Mucosa of stomach (tissue), 1 donor: ENCODE data around the gene SH3PXD2A.
"Not testable (repeated sequence)": the region's sequence is repeated elsewhere in the genome, so short reads cannot be mapped to it uniquely, and the experiment has no call there.

Experiments used
- H3K27me3 ChIP-seq: one replicate; pipeline ENCODE4 v1.7.0; 2013; ENCODE audit warnings: mild to moderate bottlenecking, low read length; ENCODE audit not compliant: control insufficient read depth, insufficient read depth
- H3K36me3 ChIP-seq: one replicate; pipeline ENCODE4 v1.7.0; 2013; ENCODE audit warnings: low read length; ENCODE audit not compliant: control insufficient read depth, insufficient read depth
- H3K4me1 ChIP-seq: one replicate; pipeline ENCODE4 v1.7.0; 2013; ENCODE audit warnings: mild to moderate bottlenecking, low read length; ENCODE audit not compliant: control insufficient read depth, insufficient read depth
- H3K4me3 ChIP-seq: one replicate; pipeline ENCODE4 v1.7.0; 2013; ENCODE audit warnings: low read length
- H3K9ac ChIP-seq: one replicate; pipeline ENCODE4 v1.7.0; 2013; ENCODE audit warnings: mild to moderate bottlenecking, low read length, moderate library complexity
- H3K9me3 ChIP-seq: one replicate; pipeline ENCODE4 v1.7.0; 2013; ENCODE audit warnings: mild to moderate bottlenecking, low read length, moderate library complexity; ENCODE audit not compliant: control insufficient read depth
- donor health status: Pancreatic carcinoma.

The SH3PXD2A gene

DNA sequence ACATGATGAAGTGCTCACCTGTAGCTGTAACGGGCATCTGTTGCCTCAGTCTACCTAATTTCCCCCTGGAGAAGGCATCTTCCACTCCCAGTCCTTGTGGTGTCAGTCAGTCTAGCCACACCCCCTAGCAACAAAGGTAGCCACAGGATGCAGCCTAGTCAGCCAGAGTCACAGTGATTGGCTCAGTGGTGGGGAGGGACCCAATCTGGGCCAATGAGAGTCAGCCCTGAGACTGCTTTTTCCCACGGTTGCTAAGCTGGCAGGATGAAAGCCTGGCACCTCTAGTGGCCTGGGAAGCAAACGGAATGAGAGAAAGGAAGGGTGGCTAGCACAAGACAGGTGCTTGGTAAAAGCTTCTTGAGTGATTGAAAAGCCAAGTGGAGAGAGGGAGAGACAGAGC, 118.6 kb downstream of the SH3PXD2A start:
- peaks cover 66% of the 10 kb centered on the region for H3K4me1 ChIP-seq
- no peaks in the 10 kb centered on the region for H3K27me3 ChIP-seq
- no peak overlapping the region for H3K9ac ChIP-seq
- H3K4me3 ChIP-seq, result no peak overlapping the region
- H3K36me3 ChIP-seq, result no peaks in the 10 kb centered on the region
- H3K9me3 ChIP-seq, result no peaks in the 10 kb centered on the region

DNA sequence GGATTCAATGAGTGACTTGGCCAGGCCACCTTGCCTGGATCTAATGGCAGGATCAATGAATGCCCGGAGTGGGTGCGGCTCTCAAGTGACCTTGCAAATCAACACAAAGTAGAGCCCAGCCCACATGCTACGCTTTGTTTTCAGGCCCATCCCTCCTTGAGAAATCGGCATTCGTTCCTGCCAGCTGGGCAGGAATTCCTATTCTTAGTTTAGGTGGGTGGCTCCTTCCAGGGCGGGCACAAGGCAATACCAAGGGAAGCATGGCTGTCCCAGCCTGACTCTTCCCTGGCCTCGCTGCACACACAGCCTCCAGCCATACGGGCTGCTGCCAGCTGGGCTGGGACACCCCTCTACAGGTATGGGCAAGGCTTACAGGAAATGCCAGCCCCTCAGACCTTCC, 119.3 kb downstream of the SH3PXD2A start:
- Histone ChIP-seq H3K9ac (no peak overlapping the region), H3K36me3 (no peaks in the 10 kb centered on the region), H3K27me3 (no peaks in the 10 kb centered on the region), H3K9me3 (no peaks in the 10 kb centered on the region), H3K4me1 (peaks cover 69% of the 10 kb centered on the region), H3K4me3 (no peak overlapping the region)

DNA sequence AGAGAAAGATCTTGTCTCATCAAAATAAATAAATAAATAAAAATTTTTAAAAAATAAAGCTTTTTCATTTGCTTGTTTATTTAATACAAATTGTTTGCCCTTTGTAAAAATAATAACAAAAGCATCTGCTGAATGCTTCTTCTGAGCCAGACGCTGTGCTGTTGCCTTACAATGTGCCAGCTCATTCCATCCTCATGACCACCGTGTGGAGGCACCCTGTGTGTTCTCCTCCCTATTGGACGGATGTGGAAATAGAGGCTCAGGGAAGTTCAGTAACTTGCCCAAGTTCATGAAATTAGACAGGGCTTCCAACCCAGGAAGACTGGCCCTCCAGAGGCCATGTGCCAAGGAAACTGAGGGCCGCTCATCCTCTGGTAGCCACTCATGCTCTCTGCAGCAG, 120.6 kb downstream of the SH3PXD2A start:
- no peaks in the 10 kb centered on the region for H3K9me3 ChIP-seq
- H3K4me3 ChIP-seq, result no peak overlapping the region
- peaks cover 65% of the 10 kb centered on the region for H3K4me1 ChIP-seq
- H3K36me3 ChIP-seq, result no peaks in the 10 kb centered on the region
- H3K27me3 ChIP-seq, result no peaks in the 10 kb centered on the region
- H3K9ac ChIP-seq, result no peak overlapping the region

DNA sequence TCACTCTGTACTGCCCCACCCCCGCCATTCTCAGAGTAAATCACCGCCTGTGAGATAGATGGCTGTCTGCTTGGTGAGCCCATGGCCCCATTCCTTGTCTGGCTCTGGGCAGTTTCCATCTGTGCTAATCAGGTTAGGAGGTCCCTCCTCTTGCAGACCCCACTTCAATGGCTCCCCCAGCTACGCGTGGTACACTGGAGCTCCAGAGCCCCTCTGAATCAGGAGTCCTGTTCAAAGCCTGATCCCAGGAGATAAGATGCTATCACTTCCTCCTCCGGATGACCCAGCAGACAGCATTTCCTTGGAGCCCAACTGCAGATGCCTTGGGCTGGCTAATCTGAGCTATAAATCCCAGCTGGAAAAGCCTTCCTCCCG, 122.3 kb downstream of the SH3PXD2A start:
- Histone ChIP-seq H3K4me1 (peaks cover 48% of the 10 kb centered on the region), H3K4me3 (no peak overlapping the region), H3K27me3 (no peaks in the 10 kb centered on the region), H3K9me3 (no peaks in the 10 kb centered on the region), H3K36me3 (no peaks in the 10 kb centered on the region), H3K9ac (no peak overlapping the region)

DNA sequence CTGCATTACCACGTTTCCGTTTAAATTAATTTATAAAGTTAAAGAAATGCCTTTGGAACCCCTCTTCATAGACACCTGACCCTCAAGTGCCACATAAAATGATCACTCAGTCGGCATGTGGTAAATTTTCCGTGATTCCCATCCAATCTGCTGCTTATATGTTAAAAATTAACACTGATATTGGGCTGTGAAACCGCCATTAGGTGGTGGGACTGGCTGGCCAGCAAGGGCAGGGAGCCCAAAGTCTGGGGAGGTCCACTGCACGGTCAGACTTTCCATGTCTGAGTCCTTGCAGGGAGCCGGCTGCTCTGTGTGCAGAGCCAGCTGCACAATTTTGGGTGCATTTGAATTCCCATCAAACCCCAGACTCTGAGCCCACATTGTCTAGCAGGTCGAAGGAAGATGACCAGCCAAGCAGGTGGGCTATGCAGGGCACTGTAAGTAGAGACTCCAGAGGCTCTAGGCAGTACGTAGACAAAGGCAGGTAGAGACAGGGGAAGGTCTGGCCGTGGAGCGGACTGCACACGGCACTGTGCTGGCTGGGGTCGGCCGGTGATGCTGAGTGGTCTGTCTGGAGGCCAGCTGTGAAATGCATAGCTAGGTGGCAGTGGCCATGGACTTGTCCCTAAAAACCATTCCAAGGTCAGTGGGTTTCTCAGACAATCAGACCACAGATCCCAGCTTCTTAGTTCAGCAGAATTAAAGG, 122.9 kb downstream of the SH3PXD2A start:
- Histone ChIP-seq H3K9ac (peak overlapping the region; percentile 16), H3K4me1 (peaks cover 47% of the 10 kb centered on the region), H3K36me3 (no peaks in the 10 kb centered on the region), H3K9me3 (no peaks in the 10 kb centered on the region), H3K4me3 (no peak overlapping the region), H3K27me3 (no peaks in the 10 kb centered on the region)

DNA sequence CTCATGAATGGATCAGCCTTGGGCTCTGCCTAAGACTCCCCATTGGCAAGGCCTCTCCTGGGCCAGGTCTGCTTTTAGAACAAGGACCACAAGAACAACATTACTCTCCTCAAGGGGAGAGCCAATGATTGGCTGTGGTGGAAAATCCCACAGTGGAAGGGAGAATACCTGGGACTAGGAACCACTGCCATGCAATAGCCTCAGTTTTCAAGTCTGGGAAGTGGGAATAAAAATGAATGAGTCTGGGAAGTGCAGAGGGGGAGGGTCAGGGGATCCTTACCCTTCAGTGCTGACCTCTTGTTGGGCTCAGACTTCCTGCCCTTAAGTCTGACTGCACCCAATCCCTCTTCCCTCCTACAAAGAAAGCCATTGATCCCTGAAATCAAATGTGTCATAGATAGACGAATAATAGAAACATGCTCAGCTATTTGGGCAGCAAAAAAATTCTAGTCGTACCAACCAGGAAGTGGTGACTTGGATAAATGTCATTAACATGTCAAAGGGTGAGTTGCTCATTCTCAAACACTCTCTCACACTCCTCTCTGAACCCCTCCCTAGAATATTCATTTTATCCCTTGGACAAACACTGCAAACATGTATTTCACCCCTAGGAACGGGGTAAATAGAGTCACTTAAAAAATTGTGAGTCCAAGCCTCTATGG, 123.6 kb downstream of the SH3PXD2A start:
- H3K9ac ChIP-seq, result peak overlapping the region; percentile 24
- H3K9me3 ChIP-seq, result no peaks in the 10 kb centered on the region

DNA sequence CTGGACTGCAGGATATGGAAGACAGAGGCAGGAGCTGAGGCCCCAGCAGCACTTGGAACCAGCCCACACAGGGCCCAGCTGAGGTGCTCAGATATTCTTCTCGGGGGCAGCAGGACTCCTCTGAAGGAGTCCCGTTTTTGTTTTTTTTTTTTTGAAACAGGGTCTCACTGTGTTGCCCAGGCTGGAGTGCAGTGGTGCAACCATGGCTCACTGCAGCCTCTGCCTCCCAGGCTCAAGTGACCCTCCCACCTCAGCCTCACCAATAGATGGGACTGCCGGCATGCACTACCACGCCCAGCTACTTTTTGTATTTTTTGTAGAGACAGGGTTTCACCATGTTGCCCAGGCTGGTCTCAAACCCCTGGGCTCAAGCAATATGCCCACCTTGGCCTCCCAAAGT, 124.3 kb downstream of the SH3PXD2A start:
- not testable (repeated sequence) for H3K36me3 ChIP-seq, H3K9ac ChIP-seq, H3K9me3 ChIP-seq

More for the DNA sequence above, 123.6 kb downstream of the SH3PXD2A start:
- no peaks in the 10 kb centered on the region for H3K36me3 ChIP-seq
- H3K27me3 ChIP-seq, result no peaks in the 10 kb centered on the region
- peak overlapping the region; percentile 18 for H3K4me3 ChIP-seq
- peaks cover 45% of the 10 kb centered on the region for H3K4me1 ChIP-seq

DNA sequence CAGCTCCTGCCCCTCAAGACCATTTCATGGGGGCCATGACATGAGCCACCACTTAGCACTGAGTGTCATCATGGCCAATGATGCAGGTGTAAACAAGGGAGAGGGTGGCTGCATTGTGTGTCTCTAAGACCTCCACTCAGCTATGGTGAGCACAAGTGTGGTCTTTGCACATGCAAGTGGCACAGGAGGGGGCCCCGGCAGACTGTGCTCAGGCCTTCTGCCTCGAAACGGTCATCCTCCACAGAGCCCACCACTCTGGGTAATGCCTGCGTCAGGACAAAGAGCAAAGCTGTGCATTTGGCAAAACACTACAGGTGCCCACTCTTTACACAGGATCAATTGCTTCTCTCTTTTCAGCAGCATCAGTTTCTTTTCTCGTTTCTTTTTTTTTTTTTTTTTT, 125.5 kb downstream of the SH3PXD2A start:
- no peaks in the 10 kb centered on the region for H3K9me3 ChIP-seq
- no peak overlapping the region for H3K9ac ChIP-seq
- H3K4me1 ChIP-seq, result peaks cover 30% of the 10 kb centered on the region
- no peaks in the 10 kb centered on the region for H3K27me3 ChIP-seq
- no peak overlapping the region for H3K4me3 ChIP-seq
- H3K36me3 ChIP-seq, result no peaks in the 10 kb centered on the region

More for the DNA sequence above, 124.3 kb downstream of the SH3PXD2A start:
- peaks cover 38% of the 10 kb centered on the region for H3K4me1 ChIP-seq
- H3K4me3 ChIP-seq, H3K27me3 ChIP-seq: not testable (repeated sequence)

DNA sequence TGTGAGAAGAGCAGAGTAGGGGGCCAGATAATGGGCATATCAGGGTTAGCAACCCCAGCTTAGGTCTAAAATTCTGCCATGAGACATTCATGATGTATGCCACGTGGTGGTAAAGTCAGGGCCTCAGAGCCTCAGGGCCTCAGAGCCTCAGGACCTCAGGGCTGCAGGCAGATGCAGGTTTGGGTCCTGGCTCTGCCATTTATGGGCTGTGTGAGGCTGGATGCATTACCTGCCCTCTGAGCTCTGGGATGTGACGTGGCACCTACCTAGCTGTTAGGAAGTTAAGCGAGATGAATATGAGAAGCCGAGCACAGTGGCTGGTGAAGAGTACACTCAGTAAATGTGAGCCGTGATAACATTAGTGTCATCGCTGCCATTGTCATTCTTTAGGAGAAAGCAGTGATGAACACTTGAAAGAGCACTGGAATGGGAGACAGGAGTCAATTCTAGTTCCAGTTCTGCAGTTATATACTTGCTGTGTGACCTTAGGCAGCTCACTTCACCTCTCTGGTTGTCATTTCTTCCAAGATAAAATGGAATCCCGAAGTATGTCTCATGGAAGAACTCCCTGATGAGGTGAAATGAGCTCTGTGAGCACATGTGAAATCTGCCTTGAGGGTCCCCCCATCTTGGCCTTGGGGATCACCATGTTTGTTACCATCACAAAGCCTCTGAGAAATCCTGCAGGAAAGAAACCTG, 127.2 kb downstream of the SH3PXD2A start:
- Histone ChIP-seq H3K27me3 (no peaks in the 10 kb centered on the region), H3K36me3 (no peaks in the 10 kb centered on the region), H3K9ac (no peak overlapping the region), H3K4me1 (peaks cover 28% of the 10 kb centered on the region), H3K9me3 (no peaks in the 10 kb centered on the region), H3K4me3 (no peak overlapping the region)

DNA sequence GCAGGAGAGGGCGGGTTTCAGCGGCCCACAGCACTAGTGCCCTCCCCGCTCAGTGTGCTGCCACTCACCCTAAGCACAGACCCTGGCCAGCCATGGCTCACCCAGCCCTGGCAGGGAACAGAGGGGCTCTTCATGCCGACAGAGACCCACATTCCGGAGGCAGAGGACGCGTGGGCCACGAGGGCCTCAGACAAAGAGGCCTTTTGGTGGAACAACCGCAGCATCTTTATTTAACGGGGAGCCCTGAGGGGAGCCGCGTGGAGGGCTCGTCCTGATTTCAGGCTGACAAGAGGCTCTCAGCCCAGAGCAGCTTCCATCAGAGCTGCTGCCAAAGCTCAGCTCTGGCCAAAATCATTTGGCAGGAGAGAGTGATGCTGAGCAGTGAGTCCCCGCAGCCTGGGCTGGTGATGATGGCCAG, 127.8 kb downstream of the SH3PXD2A start:
- Histone ChIP-seq H3K27me3 (no peaks in the 10 kb centered on the region), H3K4me3 (no peak overlapping the region), H3K9me3 (no peaks in the 10 kb centered on the region), H3K36me3 (no peaks in the 10 kb centered on the region), H3K9ac (no peak overlapping the region), H3K4me1 (peaks cover 22% of the 10 kb centered on the region)

DNA sequence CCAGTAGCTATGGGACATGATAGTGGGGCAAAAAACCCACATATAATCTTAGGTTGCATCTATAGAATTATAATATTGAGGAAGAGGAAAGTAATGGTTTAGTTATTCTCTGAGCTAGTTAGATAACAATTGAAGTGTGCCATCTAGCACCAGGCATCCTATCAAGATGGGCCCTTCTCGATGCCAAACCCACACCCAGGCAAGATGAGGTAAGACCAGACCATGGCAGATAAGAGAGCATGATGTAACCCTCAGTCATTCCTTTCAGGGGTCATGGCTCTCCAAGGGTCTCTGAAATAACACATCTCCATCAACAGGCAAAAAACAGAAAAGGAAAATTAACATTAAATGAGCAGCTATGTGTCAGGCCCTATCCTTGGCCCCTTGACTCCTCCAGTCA, 128.7 kb downstream of the SH3PXD2A start:
- H3K36me3 ChIP-seq, result no peaks in the 10 kb centered on the region
- H3K4me1 ChIP-seq, result peaks cover 13% of the 10 kb centered on the region
- H3K4me3 ChIP-seq, result no peak overlapping the region
- no peak overlapping the region for H3K9ac ChIP-seq
- H3K9me3 ChIP-seq, result no peaks in the 10 kb centered on the region
- H3K27me3 ChIP-seq, result no peaks in the 10 kb centered on the region

DNA sequence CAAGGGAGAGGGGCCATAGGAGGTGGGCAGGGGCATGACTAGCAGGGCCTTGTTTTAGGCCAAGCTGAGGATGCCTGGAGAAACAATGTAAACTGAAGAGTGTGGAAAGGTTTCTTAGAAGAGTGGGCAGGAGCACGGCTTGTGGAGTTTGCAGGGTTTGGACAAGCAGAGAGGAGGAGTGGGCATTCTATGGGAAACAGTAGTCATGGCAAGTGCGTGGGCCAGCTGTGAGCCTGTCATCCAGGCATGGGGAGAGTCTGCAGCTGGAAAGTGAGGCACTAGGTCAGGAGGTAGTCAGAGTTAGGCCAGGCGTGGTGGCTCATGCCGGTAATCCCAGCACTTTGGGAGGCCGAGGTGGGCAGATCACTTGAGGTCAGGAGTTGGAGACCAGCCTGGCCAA, 130.1 kb downstream of the SH3PXD2A start:
- Histone ChIP-seq H3K9ac (no peak overlapping the region), H3K4me3 (no peak overlapping the region), H3K9me3 (no peaks in the 10 kb centered on the region), H3K36me3 (no peaks in the 10 kb centered on the region), H3K27me3 (no peaks in the 10 kb centered on the region), H3K4me1 (peaks cover 14% of the 10 kb centered on the region)
